GM12878 (cell line): ENCODE measurements around the gene C11orf91. TPM values are rescaled to one million over a fixed set of nuclear protein-coding genes. Genes with fewer than 3 reads are reported as not detected.

Experiments
- BACH1 ChIP-seq: fragments of 450-650 bp; IDR thresholded peaks from 2 replicates; pipeline ENCODE4 v1.6.1; 2017; ENCODE audit warnings: mild to moderate bottlenecking, borderline replicate concordance
- BHLHE40 ChIP-seq, 2 experiments: fragments of 450-650 bp in 1 of 2; IDR thresholded peaks; 2 replicates each; pipeline ENCODE4 v1.6.1; 2011 to 2017; ENCODE audit warnings: low read depth in 2 of 2, borderline replicate concordance in 1 of 2, improper control_type of control experiment in 1 of 2, low read length in 1 of 2, mild to moderate bottlenecking in 1 of 2
- CHD1 ChIP-seq: IDR thresholded peaks from 2 replicates; pipeline ENCODE4 v1.6.1; 2012; ENCODE audit warnings: low read depth, low read length, improper control_type of control experiment
- DPF2 ChIP-seq: fragments of 450-650 bp; IDR thresholded peaks from 2 replicates; pipeline ENCODE4 v1.6.1; 2017; ENCODE audit warnings: mild to moderate bottlenecking
- ETV6 ChIP-seq, 2 experiments: fragments of 450-650 bp in 1 of 2; IDR thresholded peaks in 1 of 2; conservative IDR thresholded peaks in 1 of 2; 2 replicates each; pipeline ENCODE4 v1.6.1; 2014; ENCODE audit warnings: antibody characterized with exemption in 1 of 2, borderline replicate concordance in 1 of 2, low read depth in 1 of 2, mild to moderate bottlenecking in 1 of 2, moderate library complexity in 1 of 2
- IRF4 ChIP-seq: IDR thresholded peaks from 2 replicates; pipeline ENCODE4 v1.6.1; 2011; ENCODE audit warnings: low read depth, low read length
- MYC ChIP-seq: IDR thresholded peaks from 2 replicates; pipeline ENCODE4 v1.6.1; 2011; ENCODE audit warnings: mild to moderate bottlenecking, low read length, moderate library complexity, inconsistent platforms; ENCODE audit not compliant: insufficient read depth, insufficient replicate concordance, insufficient read length, severe bottlenecking
- NFIC ChIP-seq: IDR thresholded peaks from 2 replicates; pipeline ENCODE4 v1.6.1; 2012; ENCODE audit warnings: low read depth, mild to moderate bottlenecking, inconsistent platforms, low read length, moderate library complexity
- NFXL1 ChIP-seq: fragments of 450-650 bp; IDR thresholded peaks from 2 replicates; pipeline ENCODE4 v1.6.1; 2017; ENCODE audit warnings: antibody characterized with exemption, mild to moderate bottlenecking, borderline replicate concordance
- NFYB ChIP-seq: IDR thresholded peaks from 2 replicates; pipeline ENCODE4 v1.6.1; 2011; ENCODE audit warnings: low read depth, mild to moderate bottlenecking, low read length, improper control_type of control experiment, moderate library complexity; ENCODE audit not compliant: insufficient read depth
- POLR2A ChIP-seq: IDR thresholded peaks from 2 replicates; pipeline ENCODE4 v1.6.1; 2011; ENCODE audit warnings: low read depth, mild to moderate bottlenecking, low read length
- RAD21 ChIP-seq: IDR thresholded peaks from 2 replicates; pipeline ENCODE4 v1.6.1; 2011; ENCODE audit warnings: mild to moderate bottlenecking, low read depth, low read length, moderate library complexity; ENCODE audit not compliant: insufficient read depth
- SRF ChIP-seq, 2 experiments: IDR thresholded peaks; 2 replicates each; pipeline ENCODE4 v1.6.1; 2011; ENCODE audit warnings: low read depth in 2 of 2, low read length in 2 of 2, mild to moderate bottlenecking in 1 of 2, moderate library complexity in 1 of 2
- STAT3 ChIP-seq: IDR thresholded peaks from 2 replicates; pipeline ENCODE4 v1.6.1; 2011; ENCODE audit warnings: low read depth, low read length, improper control_type of control experiment
- TBL1XR1 ChIP-seq: IDR thresholded peaks from 2 replicates; pipeline ENCODE4 v1.6.1; 2012; ENCODE audit warnings: low read depth, low read length, improper control_type of control experiment
- ZBTB4 ChIP-seq: fragments of 450-650 bp; formaldehyde crosslinking; IDR thresholded peaks from 2 replicates; pipeline ENCODE4 v1.4.0; 2022; ENCODE audit warnings: mild to moderate bottlenecking, moderate library complexity
- ZNF592 ChIP-seq: fragments of 450-650 bp; IDR thresholded peaks from 2 replicates; pipeline ENCODE4 v1.6.1; 2017; ENCODE audit warnings: mild to moderate bottlenecking, moderate library complexity
- ZSCAN29 ChIP-seq: fragments of 450-650 bp; IDR thresholded peaks from 2 replicates; pipeline ENCODE4 v1.6.1; 2017; ENCODE audit warnings: mild to moderate bottlenecking, moderate library complexity
- polyA plus RNA-seq, 11 experiments: library from polyadenylated mRNA; depleted of rRNA in 4 of 11; unstranded in 6 of 11; stranded (reverse) in 5 of 11; fragments of >200 nt; fragmentation: Nextera tagmentation in 4 of 11; fragmentation: Illumina TruSeq in 1 of 11; extraction: Ambion mirVana in 4 of 11; extraction: Trizol in 1 of 11; gene quantifications; 1 replicate in 1 of 11; 2 replicates in 10 of 11; pipeline versions ENCODE4 v1.2.1 to v1.2.3, GENCODE V29; 2011 to 2016; ENCODE audit warnings: inconsistent platforms in 2 of 11, missing spikeins in 2 of 11, low read depth in 1 of 11
- total RNA-seq, 4 experiments: library from RNA; depleted of rRNA in 3 of 4; stranded (reverse); fragments of >200 nt in 3 of 4; fragmentation: Illumina TruSeq in 1 of 4; extraction: Trizol in 1 of 4; gene quantifications; 2 replicates each; pipeline versions ENCODE4 v1.2.1 to v1.2.3, GENCODE V29; 2013 to 2021
- TF ChIP-seq, protein P1 (sequence below): fragments of 450-650 bp; IDR thresholded peaks from 2 replicates; pipeline ENCODE4 v1.6.1; 2018; ENCODE audit warnings: borderline replicate concordance, mild to moderate bottlenecking; ENCODE audit not compliant: partially characterized antibody

Gene C11orf91
- total and polyA plus RNA-seq, 10 of the 15 experiments (the other 5 are each of a cell fraction or from before 2014, with no cell fraction given): not detected

DNA sequence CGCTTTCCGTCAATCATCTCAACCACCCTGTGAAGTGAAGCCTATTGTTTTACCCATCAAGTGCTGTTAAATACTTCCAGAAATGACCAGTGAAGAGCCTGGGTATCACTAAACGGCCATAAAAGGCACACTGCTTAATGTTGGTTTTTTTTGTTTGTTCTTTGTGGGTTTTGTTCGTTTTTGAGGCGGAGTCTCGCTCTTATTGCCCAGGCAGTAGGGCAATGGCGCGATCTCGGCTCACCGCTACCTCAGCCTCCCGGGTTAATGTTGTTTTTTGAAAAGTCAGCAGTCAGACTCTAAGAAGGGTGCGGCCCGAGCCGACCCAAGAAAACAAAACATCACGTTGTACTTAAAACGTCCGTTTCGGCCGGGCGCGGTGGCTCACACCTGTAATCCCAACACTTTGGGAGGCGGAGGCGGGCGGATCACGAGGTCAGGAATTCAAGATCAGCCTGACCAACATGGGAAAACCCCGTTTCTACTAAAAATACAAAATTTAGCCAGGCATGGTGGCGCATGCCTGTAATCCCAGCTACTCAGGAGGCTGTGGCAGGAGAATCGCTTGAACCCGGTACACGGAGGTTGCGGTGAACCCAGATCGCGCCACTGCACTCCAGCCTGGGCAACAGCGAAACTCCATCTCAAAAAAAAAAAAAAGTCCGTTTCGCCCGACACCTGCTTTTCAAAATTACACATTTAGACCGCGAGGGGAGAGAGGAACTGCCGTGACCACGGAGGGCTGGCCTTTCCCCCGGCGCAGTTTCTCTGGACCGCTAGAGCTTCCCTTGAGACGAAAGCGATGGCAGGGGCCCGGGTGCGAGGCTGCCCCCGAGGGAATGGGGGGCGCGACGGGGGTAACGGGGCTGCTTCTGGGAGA, 34.9 kb upstream of the C11orf91 start (continued):
- TF ChIP-seq NFIC (peak; percentile 61; the same call in 1 of the 2 replicates), STAT3 (no peak), ZBTB4 (CRISPR knock-in tag) (no peak), BHLHE40 (IDR thresholded peaks at IDR 0.05; ENCODE audit: borderline replicate concordance in 1 of 2, low read depth in 2 of 2, low read length in 1 of 2) (peak in 1 of 2 experiments; percentile 11; a peak in 1 of 4 replicates), POLR2A (no peak), TBL1XR1 (0 out of 2 replicates have a peak, but pooled peaks have one; percentile 11), DPF2 (no peak), MYC (no peak), NFXL1 (no peak), ZNF592 (no peak), ZSCAN29 (no peak), IRF4 (0 out of 2 replicates have a peak, but pooled peaks have one; percentile 14), SRF (IDR thresholded peaks at IDR 0.05; ENCODE audit: low read depth in 2 of 2, low read length in 2 of 2) (no peak), ETV6 (conservative IDR thresholded peaks at IDR 0.05 in 1 of 2, IDR thresholded peaks at IDR 0.05 in 1 of 2; ENCODE audit: borderline replicate concordance in 1 of 2, low read depth in 1 of 2) (peak in 1 of 2 experiments; percentile 28; a peak in 1 of 4 replicates), NFYB (no peak), CHD1 (no peak), RAD21 (no peak), BACH1 (no peak)
- TF ChIP-seq, protein P1, sequence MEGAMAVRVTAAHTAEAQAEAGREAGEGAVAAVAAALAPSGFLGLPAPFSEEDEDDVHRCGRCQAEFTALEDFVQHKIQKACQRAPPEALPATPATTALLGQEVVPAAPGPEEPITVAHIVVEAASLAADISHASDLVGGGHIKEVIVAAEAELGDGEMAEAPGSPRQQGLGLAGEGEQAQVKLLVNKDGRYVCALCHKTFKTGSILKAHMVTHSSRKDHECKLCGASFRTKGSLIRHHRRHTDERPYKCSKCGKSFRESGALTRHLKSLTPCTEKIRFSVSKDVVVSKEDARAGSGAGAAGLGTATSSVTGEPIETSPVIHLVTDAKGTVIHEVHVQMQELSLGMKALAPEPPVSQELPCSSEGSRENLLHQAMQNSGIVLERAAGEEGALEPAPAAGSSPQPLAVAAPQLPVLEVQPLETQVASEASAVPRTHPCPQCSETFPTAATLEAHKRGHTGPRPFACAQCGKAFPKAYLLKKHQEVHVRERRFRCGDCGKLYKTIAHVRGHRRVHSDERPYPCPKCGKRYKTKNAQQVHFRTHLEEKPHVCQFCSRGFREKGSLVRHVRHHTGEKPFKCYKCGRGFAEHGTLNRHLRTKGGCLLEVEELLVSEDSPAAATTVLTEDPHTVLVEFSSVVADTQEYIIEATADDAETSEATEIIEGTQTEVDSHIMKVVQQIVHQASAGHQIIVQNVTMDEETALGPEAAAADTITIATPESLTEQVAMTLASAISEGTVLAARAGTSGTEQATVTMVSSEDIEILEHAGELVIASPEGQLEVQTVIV: no peak
